Fibroblast of mammary gland (primary cell): Measurements from ENCODE around the gene SH2D6.

Experiments used
- DNase-seq: peaks from one replicate; pipeline ENCODE4 v3.0.0-alpha.2; 2010; ENCODE audit warnings: low read depth
- H3K4me3 ChIP-seq: 2 replicates; pipeline ENCODE4 v1.5.1; 2011; ENCODE audit warnings: low read depth, mild to moderate bottlenecking, low read length, moderate library complexity; ENCODE audit not compliant: control insufficient read depth
- CTCF ChIP-seq: conservative IDR thresholded peaks from 2 replicates; pipeline ENCODE4 v1.5.1; 2011; ENCODE audit warnings: low read depth, low read length, inconsistent platforms; ENCODE audit not compliant: control insufficient read depth, insufficient read depth

Gene SH2D6

GRCh38 chr2:85421260-85422071 lies 3.0 kb downstream of the SH2D6 start:
- TF ChIP-seq CTCF: no peak
- no peak overlapping the region for H3K4me3 ChIP-seq
- peak; percentile 77 for DNase-seq

- DNase-seq: no peak
- no peak for TF ChIP-seq CTCF
Measured at GRCh38 chr2:85422072-85422457, 3.6 kb downstream of the SH2D6 start.

GRCh38 chr2:85423525-85423924 lies 5.0 kb downstream of the SH2D6 start:
- no peak overlapping the region for H3K4me3 ChIP-seq
- no peak for TF ChIP-seq CTCF
- no peak for DNase-seq

More at GRCh38 chr2:85422072-85422457, 3.6 kb downstream of the SH2D6 start:
- no peak overlapping the region for H3K4me3 ChIP-seq

GRCh38 chr2:85425588-85425987 lies 7.1 kb downstream of the SH2D6 start:
- TF ChIP-seq CTCF: no peak
- H3K4me3 ChIP-seq: no peak overlapping the region
- no peak for DNase-seq

- TF ChIP-seq CTCF: no peak
- H3K4me3 ChIP-seq: no peak overlapping the region
- no peak for DNase-seq
Measured at GRCh38 chr2:85427300-85427835, 8.9 kb downstream of the SH2D6 start.

GRCh38 chr2:85428343-85428881 lies 9.9 kb downstream of the SH2D6 start:
- no peak for TF ChIP-seq CTCF
- DNase-seq: peak; percentile 56
- H3K4me3 ChIP-seq: no peak overlapping the region
